Sigmoid colon (tissue), 4 donors: ENCODE results near the gene MTCL1.

Experiments used
- CTCF ChIP-seq, 4 experiments: fragments of 450-650 bp in 3 of 4; fragments of 200-600 bp in 1 of 4; IDR thresholded peaks; one replicate each; pipeline ENCODE4 v1.5.1; 2016 to 2019; ENCODE audit warnings: antibody characterized with exemption in 4 of 4, mild to moderate bottlenecking in 3 of 4, moderate library complexity in 2 of 4
- EP300 ChIP-seq, 4 donors: sonication (generic); formaldehyde crosslinking; IDR thresholded peaks; one replicate each; pipeline ENCODE4 v1.6.1; 2017; ENCODE audit warnings: antibody characterized with exemption in 4 of 4
- POLR2A ChIP-seq, 2 donors: fragments of 450-650 bp; IDR thresholded peaks; one replicate each; pipeline ENCODE4 v1.6.1; 2016; ENCODE audit warnings: antibody characterized with exemption in 2 of 2, mild to moderate bottlenecking in 2 of 2, moderate library complexity in 2 of 2
- POLR2AphosphoS5 ChIP-seq, 4 donors: sonication (generic); formaldehyde crosslinking; IDR thresholded peaks; one replicate each; pipeline ENCODE4 v1.6.1; 2017; ENCODE audit warnings: antibody characterized with exemption in 4 of 4

- no peak for TF ChIP-seq CTCF (IDR thresholded peaks at IDR 0.05)
- TF ChIP-seq POLR2AphosphoS5 (IDR thresholded peaks at IDR 0.05), result no peak
- no peak for TF ChIP-seq POLR2A (IDR thresholded peaks at IDR 0.05)
- no peak for TF ChIP-seq EP300 (IDR thresholded peaks at IDR 0.05)
Measured at GRCh38 chr18:8851659-8852058, 146.3 kb downstream of the MTCL1 start.
